Stimulated activated CD4-positive, alpha-beta T cell treated with anti-CD3 and anti-CD28 coated beads, TNF-alpha, amount 100 ng/mL, for 1 hour (primary cell): ENCODE results near the gene TMEM143.
A peak's percentile ranks its signal among the peaks of the same experiment; 100 is the strongest.
"Not testable (repeated sequence)": the region's sequence is repeated elsewhere in the genome, so short reads cannot be mapped to it uniquely, and the experiment has no call there.

Experiments used
- DNase-seq, 3 donors: peaks; one replicate each; pipeline ENCODE4 v3.0.0-alpha.2; 2020; ENCODE audit warnings: low read depth in 3 of 3, low spot score in 1 of 3

The TMEM143 gene

GRCh38 chr19:48297975-48298374, 65.8 kb downstream of the TMEM143 start:
- no peak for DNase-seq

- no peak for DNase-seq
These were observed 66.6 kb downstream of the TMEM143 start for GRCh38 chr19:48296963-48297734.

GRCh38 chr19:48295458-48295857, 68.3 kb downstream of the TMEM143 start:
- DNase-seq: no peak

- no peak for DNase-seq
These were observed 70.9 kb downstream of the TMEM143 start for GRCh38 chr19:48292798-48293197.

GRCh38 chr19:48291489-48291815, 72.3 kb downstream of the TMEM143 start:
- DNase-seq: not testable (repeated sequence)

GRCh38 chr19:48290771-48291488, 72.8 kb downstream of the TMEM143 start:
- peak; percentile 18 to 60 (median 38) for DNase-seq

- DNase-seq: no peak
These were observed 73.4 kb downstream of the TMEM143 start for GRCh38 chr19:48290401-48290770.

- DNase-seq: no peak
These were observed 76.0 kb downstream of the TMEM143 start for GRCh38 chr19:48287748-48288147.

- no peak for DNase-seq
These were observed 78.8 kb downstream of the TMEM143 start for GRCh38 chr19:48284896-48285295.

- no peak for DNase-seq
These were observed 79.8 kb downstream of the TMEM143 start for GRCh38 chr19:48283908-48284307.
